WTC11 (cell line): Measurements from ENCODE around the gene GRXCR2. TPM values are rescaled to one million over a fixed set of nuclear protein-coding genes. Genes with fewer than 3 reads are reported as not detected.

Experiments
- ATAC-seq: fragments of 200-7000 bp; cut with Tn5 transposase; 2 replicates; pipeline ENCODE4 v1.10.0; 2021; ENCODE audit warnings: mild to moderate bottlenecking, moderate library complexity
- CTCF ChIA-PET: fragments of 300-600 bp; sonication (Branson Sonifier 250); formaldehyde crosslinking; loops from one replicate; lab custom pipeline; 2021; ENCODE audit warnings: antibody characterized with exemption; lab: Charles Lee
- POLR2A ChIA-PET: fragments of 350-600 bp; sonication (Branson Sonifier 250); formaldehyde crosslinking; loops from one replicate; lab custom pipeline; 2021; ENCODE audit warnings: antibody characterized with exemption; lab: Charles Lee
- DNase-seq: peaks from one replicate; pipeline ENCODE4 v3.0.0; 2021; ENCODE audit warnings: low spot score
- H3K27ac Mint-ChIP-seq: 2 replicates; pipeline ENCODE4 v1.8.0; 2021; ENCODE audit warnings: mixed read lengths
- H3K27me3 Mint-ChIP-seq: 2 replicates; pipeline ENCODE4 v1.8.0; 2021; ENCODE audit warnings: low read depth, mild to moderate bottlenecking, moderate library complexity, mixed read lengths
- H3K36me3 Mint-ChIP-seq: 2 replicates; pipeline ENCODE4 v1.8.0; 2021; ENCODE audit warnings: mixed read lengths
- H3K4me1 Mint-ChIP-seq: 2 replicates; pipeline ENCODE4 v1.8.0; 2022; ENCODE audit warnings: mixed read lengths
- H3K4me3 Mint-ChIP-seq: 2 replicates; pipeline ENCODE4 v1.8.0; 2021; ENCODE audit warnings: mild to moderate bottlenecking, moderate library complexity, mixed read lengths
- H3K9me3 Mint-ChIP-seq: 2 replicates; pipeline ENCODE4 v1.8.0; 2021; ENCODE audit warnings: mixed read lengths
- CREB1 ChIP-seq: sonication (generic); formaldehyde crosslinking; IDR thresholded peaks from 2 replicates; pipeline ENCODE4 v1.8.0; 2023; ENCODE audit warnings: mild to moderate bottlenecking, missing genetic modification reagents
- CREM ChIP-seq: sonication (generic); formaldehyde crosslinking; IDR thresholded peaks from 2 replicates; pipeline ENCODE4 v1.8.1; 2022; ENCODE audit warnings: mild to moderate bottlenecking, missing genetic modification reagents, moderate library complexity
- ESRRA ChIP-seq: sonication (generic); formaldehyde crosslinking; IDR thresholded peaks from 2 replicates; pipeline ENCODE4 v1.8.1; 2022; ENCODE audit warnings: mild to moderate bottlenecking, missing genetic modification reagents, borderline replicate concordance
- HMGA2 ChIP-seq: fragments of 250-450 bp; sonication (Bioruptor Pico); IDR thresholded peaks from 2 replicates; pipeline ENCODE4 v1.4.0; 2021; ENCODE audit warnings: mild to moderate bottlenecking, moderate library complexity
- IRF2 ChIP-seq: sonication (generic); formaldehyde crosslinking; IDR thresholded peaks from 2 replicates; pipeline ENCODE4 v1.8.0; 2022; ENCODE audit warnings: low read depth, missing genetic modification reagents, borderline replicate concordance
- JUN ChIP-seq: sonication (generic); formaldehyde crosslinking; IDR thresholded peaks from 2 replicates; pipeline ENCODE4 v1.8.0; 2023; ENCODE audit warnings: mild to moderate bottlenecking, missing genetic modification reagents
- RELA ChIP-seq: sonication (generic); formaldehyde crosslinking; IDR thresholded peaks from 2 replicates; pipeline ENCODE4 v1.8.1; 2022; ENCODE audit warnings: missing genetic modification reagents, mild to moderate bottlenecking, borderline replicate concordance
- TP53 ChIP-seq: sonication (generic); formaldehyde crosslinking; IDR thresholded peaks from 2 replicates; pipeline ENCODE4 v1.8.1; 2023; ENCODE audit warnings: mild to moderate bottlenecking, missing genetic modification reagents
- ZNF232 ChIP-seq: sonication (generic); formaldehyde crosslinking; IDR thresholded peaks from 2 replicates; pipeline ENCODE4 v1.8.0; 2022; ENCODE audit warnings: mild to moderate bottlenecking, missing genetic modification reagents
- ZNF263 ChIP-seq: sonication (generic); formaldehyde crosslinking; IDR thresholded peaks from 2 replicates; pipeline ENCODE4 v1.8.1; 2022; ENCODE audit warnings: low read depth, mild to moderate bottlenecking, moderate library complexity, missing genetic modification reagents
- ZNF396 ChIP-seq: fragments of 250-450 bp; sonication (Bioruptor Pico); IDR thresholded peaks from 2 replicates; pipeline ENCODE4 v1.8.0; 2021; ENCODE audit warnings: mild to moderate bottlenecking, moderate library complexity, borderline replicate concordance
- ZNF671 ChIP-seq: fragments of 250-450 bp; sonication (Bioruptor Pico); IDR thresholded peaks from 2 replicates; pipeline ENCODE4 v1.8.0; 2021; ENCODE audit warnings: mild to moderate bottlenecking
- total RNA-seq: library from RNA; stranded (reverse); gene quantifications from 3 replicates; pipeline ENCODE4 v1.2.3, GENCODE V29; 2021
- TF ChIP-seq, protein P1 (sequence below): sonication (generic); formaldehyde crosslinking; IDR thresholded peaks from 2 replicates; pipeline ENCODE4 v1.8.1; 2022; ENCODE audit warnings: low read depth, mild to moderate bottlenecking, moderate library complexity, missing genetic modification reagents, borderline replicate concordance
- TF ChIP-seq, protein P2 (sequence below): fragments of 250-450 bp; sonication (Bioruptor Pico); conservative IDR thresholded peaks from 2 replicates; pipeline ENCODE4 v1.9.0; 2021; ENCODE audit warnings: mild to moderate bottlenecking
- TF ChIP-seq, protein P3 (sequence below): sonication (generic); formaldehyde crosslinking; IDR thresholded peaks from 2 replicates; pipeline ENCODE4 v1.8.0; 2023; ENCODE audit warnings: missing genetic modification reagents, mild to moderate bottlenecking, borderline replicate concordance
- TF ChIP-seq, protein P4 (sequence below): sonication (generic); formaldehyde crosslinking; conservative IDR thresholded peaks from 2 replicates; pipeline ENCODE4 v1.8.1; 2023; ENCODE audit warnings: mild to moderate bottlenecking, low read depth, missing genetic modification reagents, moderate library complexity
- TF ChIP-seq, protein P5 (sequence below): fragments of 250-450 bp; sonication (Bioruptor Pico); IDR thresholded peaks from 2 replicates; pipeline ENCODE4 v1.9.0; 2021; ENCODE audit warnings: mild to moderate bottlenecking
- TF ChIP-seq, protein P6 (sequence below): sonication (generic); formaldehyde crosslinking; IDR thresholded peaks from 2 replicates; pipeline ENCODE4 v1.8.0; 2022; ENCODE audit warnings: mild to moderate bottlenecking, missing genetic modification reagents
- TF ChIP-seq, protein P7 (sequence below): sonication (generic); formaldehyde crosslinking; conservative IDR thresholded peaks from 2 replicates; pipeline ENCODE4 v1.8.1; 2022; ENCODE audit warnings: mild to moderate bottlenecking, missing genetic modification reagents

The GRXCR2 gene
- total RNA-seq, 1 experiment from 2014 or later = not detected

DNA sequence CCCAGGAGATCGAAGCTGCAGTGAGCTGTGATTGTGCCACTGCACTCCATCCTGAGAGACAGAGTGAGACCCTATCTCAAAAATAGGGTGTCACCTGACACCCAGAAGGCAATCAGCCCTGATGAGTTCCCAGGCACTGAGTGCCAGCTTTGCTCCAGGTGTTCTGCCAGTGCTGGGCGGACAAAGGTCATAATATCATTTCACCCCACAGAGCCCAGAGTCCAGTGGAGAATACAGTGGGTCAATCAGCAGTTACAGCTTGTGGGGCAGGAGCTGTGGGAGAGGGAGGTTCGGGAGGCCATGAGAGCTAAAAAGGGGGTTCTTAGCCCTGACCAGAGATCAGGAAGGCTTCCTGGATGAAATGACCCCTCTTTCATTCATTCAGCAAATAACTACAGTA lies 39.2 kb upstream of the GRXCR2 start:
- POLR2A ChIA-PET = no interaction called here
- Mint-ChIP-seq H3K36me3 (no peaks in the 10 kb centered on the region), H3K9me3 (no peaks in the 10 kb centered on the region), H3K27ac (no peak overlapping the region), H3K4me3 (no peak overlapping the region), H3K27me3 (no peaks in the 10 kb centered on the region; the same call in 1 of the 2 replicates), H3K4me1 (peaks cover 4% of the 10 kb centered on the region)
- no peak for DNase-seq
- CTCF ChIA-PET = interaction anchor here (1.4 to 1.5 kb wide), 2 partner anchors 9 to 24 kb away, joined by 3 to 8 read pairs; no protein-coding TSS in a partner anchor
- no peak for ATAC-seq
- TF ChIP-seq, protein P1, sequence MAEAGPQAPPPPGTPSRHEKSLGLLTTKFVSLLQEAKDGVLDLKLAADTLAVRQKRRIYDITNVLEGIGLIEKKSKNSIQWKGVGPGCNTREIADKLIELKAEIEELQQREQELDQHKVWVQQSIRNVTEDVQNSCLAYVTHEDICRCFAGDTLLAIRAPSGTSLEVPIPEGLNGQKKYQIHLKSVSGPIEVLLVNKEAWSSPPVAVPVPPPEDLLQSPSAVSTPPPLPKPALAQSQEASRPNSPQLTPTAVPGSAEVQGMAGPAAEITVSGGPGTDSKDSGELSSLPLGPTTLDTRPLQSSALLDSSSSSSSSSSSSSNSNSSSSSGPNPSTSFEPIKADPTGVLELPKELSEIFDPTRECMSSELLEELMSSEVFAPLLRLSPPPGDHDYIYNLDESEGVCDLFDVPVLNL (CRISPR knock-in tag) = no peak
- TF ChIP-seq RELA (CRISPR knock-in tag) (no peak), ESRRA (CRISPR knock-in tag) (no peak), JUN (CRISPR knock-in tag) (no peak), ZNF671 (CRISPR knock-in tag) (no peak), CREB1 (CRISPR knock-in tag) (no peak), TP53 (CRISPR knock-in tag) (no peak), HMGA2 (no peak), ZNF232 (CRISPR knock-in tag) (no peak), ZNF396 (CRISPR knock-in tag) (no peak), ZNF263 (no peak), CREM (no peak), IRF2 (CRISPR knock-in tag) (no peak)
- TF ChIP-seq, protein P2, sequence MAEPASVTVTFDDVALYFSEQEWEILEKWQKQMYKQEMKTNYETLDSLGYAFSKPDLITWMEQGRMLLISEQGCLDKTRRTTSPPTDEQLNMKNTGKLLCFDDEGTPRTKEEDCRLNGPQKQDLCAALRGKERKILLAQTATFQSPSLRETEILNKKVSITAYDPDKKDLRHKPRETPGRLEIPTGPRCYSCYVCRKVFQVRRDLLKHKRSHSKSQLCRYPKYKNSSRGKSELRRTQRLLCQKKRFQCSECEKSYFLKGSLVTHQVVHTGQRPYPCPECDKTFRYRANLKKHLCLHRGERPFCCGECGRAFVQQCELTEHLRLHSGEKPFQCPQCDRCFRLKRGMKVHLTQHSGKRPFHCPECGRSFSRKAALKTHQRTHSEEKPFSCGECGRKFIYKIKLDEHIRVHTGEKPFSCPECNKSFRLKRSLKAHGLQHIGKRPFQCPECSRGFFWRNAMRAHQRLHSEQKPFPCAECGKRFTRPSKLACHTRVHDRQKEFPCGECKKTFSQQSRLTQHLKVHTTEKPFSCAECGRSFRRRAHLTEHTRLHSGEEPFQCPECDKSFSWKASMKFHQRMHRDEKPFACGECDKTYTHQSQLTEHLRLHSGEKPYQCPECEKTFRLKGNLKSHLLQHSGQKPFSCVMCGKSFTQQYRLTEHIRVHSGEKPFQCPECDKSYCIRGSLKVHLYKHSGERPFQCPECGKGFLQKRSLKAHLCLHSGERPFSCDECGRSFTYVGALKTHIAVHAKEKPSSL (CRISPR knock-in tag) = no peak
- TF ChIP-seq, protein P3, sequence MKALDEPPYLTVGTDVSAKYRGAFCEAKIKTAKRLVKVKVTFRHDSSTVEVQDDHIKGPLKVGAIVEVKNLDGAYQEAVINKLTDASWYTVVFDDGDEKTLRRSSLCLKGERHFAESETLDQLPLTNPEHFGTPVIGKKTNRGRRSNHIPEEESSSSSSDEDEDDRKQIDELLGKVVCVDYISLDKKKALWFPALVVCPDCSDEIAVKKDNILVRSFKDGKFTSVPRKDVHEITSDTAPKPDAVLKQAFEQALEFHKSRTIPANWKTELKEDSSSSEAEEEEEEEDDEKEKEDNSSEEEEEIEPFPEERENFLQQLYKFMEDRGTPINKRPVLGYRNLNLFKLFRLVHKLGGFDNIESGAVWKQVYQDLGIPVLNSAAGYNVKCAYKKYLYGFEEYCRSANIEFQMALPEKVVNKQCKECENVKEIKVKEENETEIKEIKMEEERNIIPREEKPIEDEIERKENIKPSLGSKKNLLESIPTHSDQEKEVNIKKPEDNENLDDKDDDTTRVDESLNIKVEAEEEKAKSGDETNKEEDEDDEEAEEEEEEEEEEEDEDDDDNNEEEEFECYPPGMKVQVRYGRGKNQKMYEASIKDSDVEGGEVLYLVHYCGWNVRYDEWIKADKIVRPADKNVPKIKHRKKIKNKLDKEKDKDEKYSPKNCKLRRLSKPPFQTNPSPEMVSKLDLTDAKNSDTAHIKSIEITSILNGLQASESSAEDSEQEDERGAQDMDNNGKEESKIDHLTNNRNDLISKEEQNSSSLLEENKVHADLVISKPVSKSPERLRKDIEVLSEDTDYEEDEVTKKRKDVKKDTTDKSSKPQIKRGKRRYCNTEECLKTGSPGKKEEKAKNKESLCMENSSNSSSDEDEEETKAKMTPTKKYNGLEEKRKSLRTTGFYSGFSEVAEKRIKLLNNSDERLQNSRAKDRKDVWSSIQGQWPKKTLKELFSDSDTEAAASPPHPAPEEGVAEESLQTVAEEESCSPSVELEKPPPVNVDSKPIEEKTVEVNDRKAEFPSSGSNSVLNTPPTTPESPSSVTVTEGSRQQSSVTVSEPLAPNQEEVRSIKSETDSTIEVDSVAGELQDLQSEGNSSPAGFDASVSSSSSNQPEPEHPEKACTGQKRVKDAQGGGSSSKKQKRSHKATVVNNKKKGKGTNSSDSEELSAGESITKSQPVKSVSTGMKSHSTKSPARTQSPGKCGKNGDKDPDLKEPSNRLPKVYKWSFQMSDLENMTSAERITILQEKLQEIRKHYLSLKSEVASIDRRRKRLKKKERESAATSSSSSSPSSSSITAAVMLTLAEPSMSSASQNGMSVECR (CRISPR knock-in tag) = no peak
- TF ChIP-seq, protein P4, sequence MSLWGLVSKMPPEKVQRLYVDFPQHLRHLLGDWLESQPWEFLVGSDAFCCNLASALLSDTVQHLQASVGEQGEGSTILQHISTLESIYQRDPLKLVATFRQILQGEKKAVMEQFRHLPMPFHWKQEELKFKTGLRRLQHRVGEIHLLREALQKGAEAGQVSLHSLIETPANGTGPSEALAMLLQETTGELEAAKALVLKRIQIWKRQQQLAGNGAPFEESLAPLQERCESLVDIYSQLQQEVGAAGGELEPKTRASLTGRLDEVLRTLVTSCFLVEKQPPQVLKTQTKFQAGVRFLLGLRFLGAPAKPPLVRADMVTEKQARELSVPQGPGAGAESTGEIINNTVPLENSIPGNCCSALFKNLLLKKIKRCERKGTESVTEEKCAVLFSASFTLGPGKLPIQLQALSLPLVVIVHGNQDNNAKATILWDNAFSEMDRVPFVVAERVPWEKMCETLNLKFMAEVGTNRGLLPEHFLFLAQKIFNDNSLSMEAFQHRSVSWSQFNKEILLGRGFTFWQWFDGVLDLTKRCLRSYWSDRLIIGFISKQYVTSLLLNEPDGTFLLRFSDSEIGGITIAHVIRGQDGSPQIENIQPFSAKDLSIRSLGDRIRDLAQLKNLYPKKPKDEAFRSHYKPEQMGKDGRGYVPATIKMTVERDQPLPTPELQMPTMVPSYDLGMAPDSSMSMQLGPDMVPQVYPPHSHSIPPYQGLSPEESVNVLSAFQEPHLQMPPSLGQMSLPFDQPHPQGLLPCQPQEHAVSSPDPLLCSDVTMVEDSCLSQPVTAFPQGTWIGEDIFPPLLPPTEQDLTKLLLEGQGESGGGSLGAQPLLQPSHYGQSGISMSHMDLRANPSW (CRISPR knock-in tag) = no peak
- TF ChIP-seq, protein P5, sequence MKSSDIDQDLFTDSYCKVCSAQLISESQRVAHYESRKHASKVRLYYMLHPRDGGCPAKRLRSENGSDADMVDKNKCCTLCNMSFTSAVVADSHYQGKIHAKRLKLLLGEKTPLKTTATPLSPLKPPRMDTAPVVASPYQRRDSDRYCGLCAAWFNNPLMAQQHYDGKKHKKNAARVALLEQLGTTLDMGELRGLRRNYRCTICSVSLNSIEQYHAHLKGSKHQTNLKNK (CRISPR knock-in tag) = no peak
- TF ChIP-seq, protein P6, sequence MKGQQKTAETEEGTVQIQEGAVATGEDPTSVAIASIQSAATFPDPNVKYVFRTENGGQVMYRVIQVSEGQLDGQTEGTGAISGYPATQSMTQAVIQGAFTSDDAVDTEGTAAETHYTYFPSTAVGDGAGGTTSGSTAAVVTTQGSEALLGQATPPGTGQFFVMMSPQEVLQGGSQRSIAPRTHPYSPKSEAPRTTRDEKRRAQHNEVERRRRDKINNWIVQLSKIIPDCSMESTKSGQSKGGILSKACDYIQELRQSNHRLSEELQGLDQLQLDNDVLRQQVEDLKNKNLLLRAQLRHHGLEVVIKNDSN (CRISPR knock-in tag) = no peak
- TF ChIP-seq, protein P7, sequence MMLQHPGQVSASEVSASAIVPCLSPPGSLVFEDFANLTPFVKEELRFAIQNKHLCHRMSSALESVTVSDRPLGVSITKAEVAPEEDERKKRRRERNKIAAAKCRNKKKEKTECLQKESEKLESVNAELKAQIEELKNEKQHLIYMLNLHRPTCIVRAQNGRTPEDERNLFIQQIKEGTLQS (CRISPR knock-in tag) = no peak
